ENCODE results near the gene MYOF. TPM values are rescaled to one million over a fixed set of nuclear protein-coding genes. Genes with fewer than 3 reads are reported as not detected.

Gene MYOF
- total and polyA plus RNA-seq, 3 donors from 2014 or later = 9.4 to 21.4 (median 12.3) TPM

- Histone ChIP-seq H3K36me3 (ENCODE audit: low read depth, missing control alignments) (no peaks in the 10 kb centered on the region), H3K4me1 (no peaks in the 10 kb centered on the region), H3K9me3 (no peaks in the 10 kb centered on the region), H3K27ac (no peak overlapping the region), H3K4me3 (no peak overlapping the region), H3K27me3 (no peaks in the 10 kb centered on the region)
- no peak for DNase-seq
- WGBS, 2 donors = 68 to 72% methylated on average over 6 of the region's 6 CpGs
- intact Hi-C loops (cut with DNase I; ENCODE audit: low total_unique reads) = no loop called here
- TF ChIP-seq CTCF (IDR thresholded peaks at IDR 0.05) (no peak), POLR2A (IDR thresholded peaks at IDR 0.05) (no peak)
Observed at GRCh38 chr10:93369588-93370164, 112.5 kb downstream of the MYOF start.

- WGBS, 2 donors = 81 to 89% methylated on average over 2 of the region's 2 CpGs
- no peak overlapping the region for H3K4me3 ChIP-seq
- H3K27ac ChIP-seq = no peak overlapping the region
- H3K27me3 ChIP-seq = no peaks in the 10 kb centered on the region
- no peaks in the 10 kb centered on the region for H3K36me3 ChIP-seq (ENCODE audit: low read depth, missing control alignments)
- intact Hi-C loops (cut with DNase I; ENCODE audit: low total_unique reads) = no loop called here
- DNase-seq = no peak
- no peaks in the 10 kb centered on the region for H3K9me3 ChIP-seq
- no peaks in the 10 kb centered on the region for H3K4me1 ChIP-seq
- TF ChIP-seq CTCF (IDR thresholded peaks at IDR 0.05) (no peak), POLR2A (IDR thresholded peaks at IDR 0.05) (no peak)
Observed at GRCh38 chr10:93368210-93368609, 113.9 kb downstream of the MYOF start.

- no peak for DNase-seq
- H3K4me1 ChIP-seq = no peaks in the 10 kb centered on the region
- H3K27ac ChIP-seq = no peak overlapping the region
- intact Hi-C loops (cut with DNase I; ENCODE audit: low total_unique reads) = no loop called here
- no peaks in the 10 kb centered on the region for H3K9me3 ChIP-seq
- 88 to 92% methylated on average over 3 of the region's 3 CpGs for WGBS, 2 donors
- no peaks in the 10 kb centered on the region for H3K36me3 ChIP-seq (ENCODE audit: low read depth, missing control alignments)
- H3K27me3 ChIP-seq = no peaks in the 10 kb centered on the region
- no peak for TF ChIP-seq POLR2A (IDR thresholded peaks at IDR 0.05)
- TF ChIP-seq CTCF (IDR thresholded peaks at IDR 0.05) = no peak
- H3K4me3 ChIP-seq = no peak overlapping the region
Observed at GRCh38 chr10:93367664-93368063, 114.5 kb downstream of the MYOF start.

GRCh38 chr10:93364966-93365365 is 117.2 kb downstream of the MYOF start:
- WGBS, 2 donors = 33 to 44% methylated on average over 1 of the region's 1 CpG
- intact Hi-C loops (cut with DNase I; ENCODE audit: low total_unique reads) = no loop called here
- no peaks in the 10 kb centered on the region for H3K36me3 ChIP-seq (ENCODE audit: low read depth, missing control alignments)

More at GRCh38 chr10:93364966-93365365, 117.2 kb downstream of the MYOF start:
- Histone ChIP-seq H3K9me3 (no peaks in the 10 kb centered on the region), H3K27me3 (no peaks in the 10 kb centered on the region), H3K4me3 (no peak overlapping the region), H3K4me1 (no peaks in the 10 kb centered on the region), H3K27ac (no peak overlapping the region)
- no peak for TF ChIP-seq CTCF (IDR thresholded peaks at IDR 0.05)
- TF ChIP-seq POLR2A (IDR thresholded peaks at IDR 0.05) = no peak
- no peak for DNase-seq
